ENCODE results near the gene VEPH1.

VEPH1 gene

GRCh38 chr3:157460253-157460652 lies 43.0 kb downstream of the VEPH1 start:
- Histone ChIP-seq H3K36me3 (ENCODE audit: control insufficient read depth, low read length) (no peaks in the 10 kb centered on the region), H4K20me1 (ENCODE audit: control insufficient read depth, insufficient read depth, low read depth, low read length) (no peaks in the 10 kb centered on the region), H3K79me2 (ENCODE audit: control insufficient read depth, low read length) (no peaks in the 10 kb centered on the region), H3K4me2 (ENCODE audit: low read length) (no peak overlapping the region), H3K4me3 (ENCODE audit: low read length) (no peak overlapping the region), H3K9me3 (ENCODE audit: control insufficient read depth, insufficient read depth, low read length) (no peaks in the 10 kb centered on the region), H3K9me2 (replicated peaks; ENCODE audit: control insufficient read depth, low read length) (no peaks in the 10 kb centered on the region), H3K27ac (ENCODE audit: low read depth, low read length) (no peak overlapping the region), H3K4me1 (ENCODE audit: control insufficient read depth, low read length) (no peaks in the 10 kb centered on the region), H3K27me3 (ENCODE audit: control insufficient read depth, low read length) (peaks cover 3% of the 10 kb centered on the region; the same call in 1 of the 2 replicates), H3F3A (ENCODE audit: control insufficient read depth, insufficient read depth) (no peaks in the 10 kb centered on the region)
- TF ChIP-seq EZH2phosphoT487 (IDR thresholded peaks at IDR 0.05; ENCODE audit: borderline replicate concordance, low read length) (no peak), CTCF (IDR thresholded peaks at IDR 0.05; ENCODE audit: low read depth, low read length, poor library complexity, severe bottlenecking) (no peak)

- peaks cover 3% of the 10 kb centered on the region; the same call in 1 of the 2 replicates for H3K27me3 ChIP-seq (ENCODE audit: control insufficient read depth, low read length)
- no peak for TF ChIP-seq EZH2phosphoT487 (IDR thresholded peaks at IDR 0.05; ENCODE audit: borderline replicate concordance, low read length)
- no peaks in the 10 kb centered on the region for H3K9me3 ChIP-seq (ENCODE audit: control insufficient read depth, insufficient read depth, low read length)
- no peaks in the 10 kb centered on the region for H3K4me1 ChIP-seq (ENCODE audit: control insufficient read depth, low read length)
- H3K36me3 ChIP-seq (ENCODE audit: control insufficient read depth, low read length): no peaks in the 10 kb centered on the region
- H3K4me2 ChIP-seq (ENCODE audit: low read length): no peak overlapping the region
- H4K20me1 ChIP-seq (ENCODE audit: control insufficient read depth, insufficient read depth, low read depth, low read length): no peaks in the 10 kb centered on the region
- no peaks in the 10 kb centered on the region for H3K79me2 ChIP-seq (ENCODE audit: control insufficient read depth, low read length)
- no peaks in the 10 kb centered on the region for H3F3A ChIP-seq (ENCODE audit: control insufficient read depth, insufficient read depth)
- H3K27ac ChIP-seq (ENCODE audit: low read depth, low read length): no peak overlapping the region
- H3K4me3 ChIP-seq (ENCODE audit: low read length): no peak overlapping the region
- H3K9me2 ChIP-seq (replicated peaks; ENCODE audit: control insufficient read depth, low read length): no peaks in the 10 kb centered on the region
Observed at GRCh38 chr3:157459706-157460105, 43.5 kb downstream of the VEPH1 start.

GRCh38 chr3:157453824-157454223 lies 49.4 kb downstream of the VEPH1 start:
- Histone ChIP-seq H4K20me1 (ENCODE audit: control insufficient read depth, insufficient read depth, low read depth, low read length) (no peaks in the 10 kb centered on the region), H3K27me3 (ENCODE audit: control insufficient read depth, low read length) (peaks cover 5% of the 10 kb centered on the region; the same call in 1 of the 2 replicates), H3K4me2 (ENCODE audit: low read length) (no peak overlapping the region), H3K27ac (ENCODE audit: low read depth, low read length) (no peak overlapping the region), H3K36me3 (ENCODE audit: control insufficient read depth, low read length) (no peaks in the 10 kb centered on the region), H3K9me2 (replicated peaks; ENCODE audit: control insufficient read depth, low read length) (no peaks in the 10 kb centered on the region), H3K9me3 (ENCODE audit: control insufficient read depth, insufficient read depth, low read length) (no peaks in the 10 kb centered on the region), H3F3A (ENCODE audit: control insufficient read depth, insufficient read depth) (no peaks in the 10 kb centered on the region), H3K4me1 (ENCODE audit: control insufficient read depth, low read length) (no peaks in the 10 kb centered on the region), H3K4me3 (ENCODE audit: low read length) (no peak overlapping the region), H3K79me2 (ENCODE audit: control insufficient read depth, low read length) (no peaks in the 10 kb centered on the region)
- TF ChIP-seq EZH2phosphoT487 (IDR thresholded peaks at IDR 0.05; ENCODE audit: borderline replicate concordance, low read length): no peak
- no peak for TF ChIP-seq CTCF (IDR thresholded peaks at IDR 0.05; ENCODE audit: low read depth, low read length, poor library complexity, severe bottlenecking)

GRCh38 chr3:157452097-157452496 lies 51.1 kb downstream of the VEPH1 start:
- Histone ChIP-seq H3K4me1 (ENCODE audit: control insufficient read depth, low read length) (no peaks in the 10 kb centered on the region), H3K4me3 (ENCODE audit: low read length) (no peak overlapping the region), H3K9me3 (ENCODE audit: control insufficient read depth, insufficient read depth, low read length) (no peaks in the 10 kb centered on the region), H3K36me3 (ENCODE audit: control insufficient read depth, low read length) (no peaks in the 10 kb centered on the region), H3K9me2 (replicated peaks; ENCODE audit: control insufficient read depth, low read length) (no peaks in the 10 kb centered on the region), H3K79me2 (ENCODE audit: control insufficient read depth, low read length) (no peaks in the 10 kb centered on the region), H4K20me1 (ENCODE audit: control insufficient read depth, insufficient read depth, low read depth, low read length) (no peaks in the 10 kb centered on the region), H3K4me2 (ENCODE audit: low read length) (no peak overlapping the region), H3F3A (ENCODE audit: control insufficient read depth, insufficient read depth) (no peaks in the 10 kb centered on the region), H3K27me3 (ENCODE audit: control insufficient read depth, low read length) (peaks cover 5% of the 10 kb centered on the region; the same call in 1 of the 2 replicates), H3K27ac (ENCODE audit: low read depth, low read length) (no peak overlapping the region)
- TF ChIP-seq EZH2phosphoT487 (IDR thresholded peaks at IDR 0.05; ENCODE audit: borderline replicate concordance, low read length): 0 out of 2 replicates have a peak, but pooled peaks have one; percentile 56
- no peak for TF ChIP-seq CTCF (IDR thresholded peaks at IDR 0.05; ENCODE audit: low read depth, low read length, poor library complexity, severe bottlenecking)

Measured in DOHH2 (cell line).